ENCODE data around the gene AHCYL2. TPM values are rescaled to one million over a fixed set of nuclear protein-coding genes. Genes with fewer than 3 reads are reported as not detected.
A peak's percentile ranks its signal among the peaks of the same experiment; 100 is the strongest.

AHCYL2 gene
- total and polyA plus RNA-seq, 2 of the 8 experiments (the other 6 are each of a cell fraction or from before 2014, with no cell fraction given): 20.7 to 25.4 TPM

DNA sequence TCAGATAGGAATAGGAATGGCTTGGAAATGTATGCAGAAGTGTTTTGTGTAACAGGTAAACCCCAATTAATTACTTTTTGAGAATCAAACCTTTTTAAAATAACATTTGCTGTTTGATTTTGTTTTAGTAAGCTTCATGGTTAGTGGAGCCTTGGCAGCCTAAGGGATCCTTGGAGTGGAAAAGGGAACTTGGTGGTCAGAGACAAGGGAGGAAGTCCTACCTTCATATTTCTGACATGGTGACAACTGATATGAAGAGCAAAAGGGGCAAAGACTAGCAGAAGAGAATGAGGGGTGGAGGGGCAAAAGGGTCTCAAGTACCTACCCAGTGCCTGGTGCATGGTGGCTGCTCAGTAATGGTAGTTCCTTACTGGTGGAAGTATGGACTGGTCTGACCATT is 32.3 kb downstream of the AHCYL2 start:
- H4K91ac ChIP-seq (replicated peaks; ENCODE audit: insufficient read length, low read length): no peak overlapping the region
- ChIA-PET CTCF (ENCODE audit: partially characterized antibody) (no interaction called here), POLR2A (ENCODE audit: partially characterized antibody) (interaction anchor here (0.8 to 1.2 kb wide), 3 partner anchors 11 to 43 kb away, joined by 3 to 4 read pairs (median 3); no protein-coding TSS in a partner anchor)
- no peak overlapping the region for H3K56ac ChIP-seq (replicated peaks; ENCODE audit: insufficient read length, low read depth, low read length)
- no peak overlapping the region for H2AFZ ChIP-seq (ENCODE audit: low read length)
- no peak overlapping the region for H4K5ac ChIP-seq (ENCODE audit: insufficient read length, low read depth, low read length)
- H3K27me3 ChIP-seq (replicated peaks in 1 of 4; ENCODE audit: control insufficient read depth in 3 of 4, extremely low read depth in 1 of 4, insufficient read depth in 3 of 4, low read length in 3 of 4): no peaks in the 10 kb centered on the region
- no peaks in the 10 kb centered on the region for H3K9me3 ChIP-seq (ENCODE audit: insufficient read depth in 2 of 2, low read depth in 1 of 2, low read length in 1 of 2)
- no peak overlapping the region for H3K14ac ChIP-seq (ENCODE audit: insufficient read length)
- H3K4me1 ChIP-seq (replicated peaks in 1 of 4; ENCODE audit: control insufficient read depth in 3 of 4, insufficient read depth in 4 of 4, low read length in 3 of 4): peaks cover 0 to 21% (median 9%) of the 10 kb centered on the region in 4 experiments; a peak in 5 of 7 replicates
- H2BK20ac ChIP-seq (ENCODE audit: low read length): peak overlapping the region; percentile 62; the same call in 1 of the 2 replicates
- peak overlapping the region; percentile 94; the same call in 1 of the 2 replicates for H2AK5ac ChIP-seq (ENCODE audit: low read depth, low read length)
- H4K8ac ChIP-seq (ENCODE audit: extremely low read depth, insufficient read depth, low read length): no peak overlapping the region
- H3K4me2 ChIP-seq (ENCODE audit: insufficient read depth in 1 of 2, low read depth in 2 of 2, low read length in 2 of 2): 0 out of 4 replicates have a peak overlapping the region, but pooled peaks of 1 of the 2 experiments have one; percentile 1
- H3K79me1 ChIP-seq (ENCODE audit: low read depth, low read length): no peaks in the 10 kb centered on the region
- H2BK12ac ChIP-seq (ENCODE audit: low read depth, low read length): peak overlapping the region; percentile 97
- no peak for FAIRE-seq
- H2BK15ac ChIP-seq (ENCODE audit: low read length): no peak overlapping the region; the same call in 1 of the 2 replicates
- H3K23me2 ChIP-seq (ENCODE audit: low read depth, low read length): no peaks in the 10 kb centered on the region
- no peak overlapping the region for H3K27ac ChIP-seq (ENCODE audit: low read depth, low read length)
- no peaks in the 10 kb centered on the region for H3K36me3 ChIP-seq (ENCODE audit: control insufficient read depth in 2 of 4, insufficient read depth in 4 of 4, low read length in 3 of 4)
- H4K20me1 ChIP-seq (replicated peaks in 1 of 2; ENCODE audit: control insufficient read depth in 1 of 2, insufficient read depth in 2 of 2, low read length in 2 of 2): no peaks in the 10 kb centered on the region
- H2BK5ac ChIP-seq (ENCODE audit: low read depth, low read length): no peak overlapping the region
- no peak overlapping the region for H3K18ac ChIP-seq (ENCODE audit: extremely low read depth, low read length)
- H2BK120ac ChIP-seq (replicated peaks; ENCODE audit: low read depth, low read length): no peak overlapping the region
- peaks cover 0 to 39% of the 10 kb centered on the region in 2 experiments; a peak in 2 of 4 replicates for H3K79me2 ChIP-seq (ENCODE audit: control insufficient read depth in 1 of 2, insufficient read depth in 2 of 2, low read length in 2 of 2)
- DNase-seq (ENCODE audit: low read depth in 1 of 2, low spot score in 2 of 2): no peak
- peak overlapping the region; percentile 36 for H3K4ac ChIP-seq (replicated peaks; ENCODE audit: insufficient read length, low read depth, low read length)
- H3K4me3 ChIP-seq (ENCODE audit: extremely low read depth in 1 of 4, insufficient read depth in 2 of 4, low read depth in 3 of 4, low read length in 4 of 4): no peak overlapping the region
- no peak overlapping the region for H3K23ac ChIP-seq (ENCODE audit: insufficient read length)
- H3K9ac ChIP-seq (replicated peaks in 1 of 4; ENCODE audit: extremely low read depth in 1 of 4, low read depth in 3 of 4, low read length in 3 of 4): no peak overlapping the region
- TF ChIP-seq, protein P1, sequence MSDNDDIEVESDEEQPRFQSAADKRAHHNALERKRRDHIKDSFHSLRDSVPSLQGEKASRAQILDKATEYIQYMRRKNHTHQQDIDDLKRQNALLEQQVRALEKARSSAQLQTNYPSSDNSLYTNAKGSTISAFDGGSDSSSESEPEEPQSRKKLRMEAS (IDR thresholded peaks at IDR 0.05): no peak
- no peak for TF ChIP-seq TAF1 (IDR thresholded peaks at IDR 0.05; ENCODE audit: low read depth, low read length)
- no peak for TF ChIP-seq YY1 (IDR thresholded peaks at IDR 0.05; ENCODE audit: low read depth, low read length)
- TF ChIP-seq, protein P2, sequence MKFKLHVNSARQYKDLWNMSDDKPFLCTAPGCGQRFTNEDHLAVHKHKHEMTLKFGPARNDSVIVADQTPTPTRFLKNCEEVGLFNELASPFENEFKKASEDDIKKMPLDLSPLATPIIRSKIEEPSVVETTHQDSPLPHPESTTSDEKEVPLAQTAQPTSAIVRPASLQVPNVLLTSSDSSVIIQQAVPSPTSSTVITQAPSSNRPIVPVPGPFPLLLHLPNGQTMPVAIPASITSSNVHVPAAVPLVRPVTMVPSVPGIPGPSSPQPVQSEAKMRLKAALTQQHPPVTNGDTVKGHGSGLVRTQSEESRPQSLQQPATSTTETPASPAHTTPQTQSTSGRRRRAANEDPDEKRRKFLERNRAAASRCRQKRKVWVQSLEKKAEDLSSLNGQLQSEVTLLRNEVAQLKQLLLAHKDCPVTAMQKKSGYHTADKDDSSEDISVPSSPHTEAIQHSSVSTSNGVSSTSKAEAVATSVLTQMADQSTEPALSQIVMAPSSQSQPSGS (IDR thresholded peaks at IDR 0.05; ENCODE audit: low read length): no peak
- no peak for TF ChIP-seq NANOG (IDR thresholded peaks at IDR 0.05; ENCODE audit: insufficient read depth, low read depth, low read length, poor library complexity, severe bottlenecking)
- TF ChIP-seq POU5F1 (IDR thresholded peaks at IDR 0.05; ENCODE audit: low read depth, low read length): no peak
- no peak for TF ChIP-seq POLR2A (IDR thresholded peaks at IDR 0.05; ENCODE audit: control extremely low read depth in 1 of 2, low read depth in 2 of 2, low read length in 2 of 2)
- TF ChIP-seq HDAC6 (IDR thresholded peaks at IDR 0.05; ENCODE audit: low read depth, low read length): no peak
- no peak for TF ChIP-seq GABPA (IDR thresholded peaks at IDR 0.05; ENCODE audit: borderline replicate concordance, insufficient read depth, low read length)
- TF ChIP-seq NRF1 (IDR thresholded peaks at IDR 0.05; ENCODE audit: low read depth, low read length): no peak
- TF ChIP-seq BRCA1 (IDR thresholded peaks at IDR 0.05; ENCODE audit: low read depth, low read length): no peak
- TF ChIP-seq EGR1 (IDR thresholded peaks at IDR 0.05; ENCODE audit: borderline replicate concordance, low read depth, low read length): no peak
- TF ChIP-seq, protein P3, sequence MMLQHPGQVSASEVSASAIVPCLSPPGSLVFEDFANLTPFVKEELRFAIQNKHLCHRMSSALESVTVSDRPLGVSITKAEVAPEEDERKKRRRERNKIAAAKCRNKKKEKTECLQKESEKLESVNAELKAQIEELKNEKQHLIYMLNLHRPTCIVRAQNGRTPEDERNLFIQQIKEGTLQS (IDR thresholded peaks at IDR 0.05; ENCODE audit: insufficient read depth, low read depth, low read length): no peak
